HEK293 (cell line): Measurements from ENCODE around the gene PDE4A.

Experiments
- BCL11A ChIP-seq: fragments of 450-650 bp; formaldehyde crosslinking; IDR thresholded peaks from 2 replicates; pipeline ENCODE4 v1.5.1; 2016; ENCODE audit warnings: low read depth, missing biosample characterization, missing genetic modification characterization
- BCL11B ChIP-seq: fragments of 450-650 bp; formaldehyde crosslinking; IDR thresholded peaks from 2 replicates; pipeline ENCODE4 v1.5.1; 2016; ENCODE audit warnings: low read depth, missing biosample characterization, missing genetic modification characterization
- GLI2 ChIP-seq: fragments of 450-650 bp; formaldehyde crosslinking; IDR thresholded peaks from 2 replicates; pipeline ENCODE4; 2017; ENCODE audit warnings: missing biosample characterization, missing genetic modification characterization, low read depth, borderline replicate concordance
- HOXC10 ChIP-seq: sonication (generic); formaldehyde crosslinking; IDR thresholded peaks from 2 replicates; pipeline ENCODE4 v1.8.1; 2023; ENCODE audit warnings: mild to moderate bottlenecking, missing genetic modification reagents
- IKZF3 ChIP-seq: fragments of 450-650 bp; IDR thresholded peaks from 2 replicates; pipeline ENCODE4 v1.5.0; 2018; ENCODE audit warnings: missing biosample characterization, mild to moderate bottlenecking, missing genetic modification characterization, moderate library complexity
- KLF16 ChIP-seq: fragments of 450-650 bp; formaldehyde crosslinking; IDR thresholded peaks from 2 replicates; pipeline ENCODE4 v1.5.1; 2017; ENCODE audit warnings: missing biosample characterization, missing genetic modification characterization
- KLF17 ChIP-seq: fragments of 450-650 bp; formaldehyde crosslinking; IDR thresholded peaks from 2 replicates; pipeline ENCODE4 v1.5.1; 2016; ENCODE audit warnings: missing biosample characterization, missing genetic modification characterization
- MZF1 ChIP-seq: fragments of 450-650 bp; formaldehyde crosslinking; IDR thresholded peaks from 2 replicates; pipeline ENCODE4 v1.5.1; 2017; ENCODE audit warnings: missing biosample characterization, missing genetic modification characterization, borderline replicate concordance
- PBX3 ChIP-seq: sonication (generic); formaldehyde crosslinking; IDR thresholded peaks from 2 replicates; pipeline ENCODE4 v1.8.1; 2022; ENCODE audit warnings: mild to moderate bottlenecking, moderate library complexity, missing genetic modification reagents
- RBAK ChIP-seq: fragments of 450-650 bp; formaldehyde crosslinking; IDR thresholded peaks from 2 replicates; pipeline ENCODE4 v1.5.1; 2016; ENCODE audit warnings: missing biosample characterization, missing genetic modification characterization
- SP3 ChIP-seq: fragments of 450-650 bp; formaldehyde crosslinking; IDR thresholded peaks from 2 replicates; pipeline ENCODE4 v1.5.1; 2016; ENCODE audit warnings: missing biosample characterization, missing genetic modification characterization
- YY2 ChIP-seq: fragments of 450-650 bp; formaldehyde crosslinking; IDR thresholded peaks from 2 replicates; pipeline ENCODE4 v1.5.1; 2016; ENCODE audit warnings: missing biosample characterization, missing genetic modification characterization
- ZBTB20 ChIP-seq: fragments of 450-650 bp; formaldehyde crosslinking; IDR thresholded peaks from 2 replicates; pipeline ENCODE4 v1.5.1; 2016; ENCODE audit warnings: missing biosample characterization, missing genetic modification characterization
- ZBTB26 ChIP-seq: fragments of 450-650 bp; formaldehyde crosslinking; optimal IDR thresholded peaks from 2 replicates; pipeline ENCODE3; 2016; ENCODE audit warnings: missing biosample characterization, mild to moderate bottlenecking, missing genetic modification characterization
- ZBTB44 ChIP-seq: fragments of 450-650 bp; IDR thresholded peaks from 2 replicates; pipeline ENCODE4 v1.5.1; 2018; ENCODE audit warnings: missing biosample characterization, mild to moderate bottlenecking, missing genetic modification characterization
- ZFHX2 ChIP-seq: fragments of 450-650 bp; formaldehyde crosslinking; conservative IDR thresholded peaks from 2 replicates; pipeline ENCODE4 v1.5.1; 2016; ENCODE audit warnings: missing biosample characterization, missing genetic modification characterization
- ZNF114 ChIP-seq: fragments of 450-650 bp; formaldehyde crosslinking; IDR thresholded peaks from 2 replicates; pipeline ENCODE4 v1.5.0; 2017; ENCODE audit warnings: missing biosample characterization, missing genetic modification characterization
- ZNF138 ChIP-seq: fragments of 450-650 bp; formaldehyde crosslinking; IDR thresholded peaks from 2 replicates; pipeline ENCODE4 v1.5.1; 2016; ENCODE audit warnings: missing biosample characterization, missing genetic modification characterization, borderline replicate concordance
- ZNF184 ChIP-seq: fragments of 450-650 bp; IDR thresholded peaks from 2 replicates; pipeline ENCODE4 v1.5.1; 2018; ENCODE audit warnings: missing biosample characterization, mild to moderate bottlenecking, missing genetic modification characterization
- ZNF221 ChIP-seq: fragments of 450-650 bp; formaldehyde crosslinking; IDR thresholded peaks from 2 replicates; pipeline ENCODE4 v1.5.1; 2017; ENCODE audit warnings: missing biosample characterization, missing genetic modification characterization, borderline replicate concordance
- ZNF24 ChIP-seq: fragments of 450-650 bp; formaldehyde crosslinking; IDR thresholded peaks from 2 replicates; pipeline ENCODE4 v1.5.1; 2016; ENCODE audit warnings: missing biosample characterization, missing genetic modification characterization
- ZNF248 ChIP-seq: fragments of 450-650 bp; formaldehyde crosslinking; IDR thresholded peaks from 2 replicates; pipeline ENCODE4 v1.5.1; 2017; ENCODE audit warnings: missing biosample characterization, missing genetic modification characterization
- ZNF311 ChIP-seq: fragments of 450-650 bp; formaldehyde crosslinking; IDR thresholded peaks from 2 replicates; pipeline ENCODE4 v1.5.1; 2017; ENCODE audit warnings: missing biosample characterization, missing genetic modification characterization, borderline replicate concordance
- ZNF580 ChIP-seq: fragments of 450-650 bp; formaldehyde crosslinking; IDR thresholded peaks from 2 replicates; pipeline ENCODE4 v1.5.1; 2016; ENCODE audit warnings: missing biosample characterization, missing genetic modification characterization
- ZNF600 ChIP-seq: fragments of 450-650 bp; formaldehyde crosslinking; IDR thresholded peaks from 2 replicates; pipeline ENCODE4 v1.5.1; 2016; ENCODE audit warnings: missing biosample characterization, missing genetic modification characterization
- ZNF624 ChIP-seq: fragments of 450-650 bp; formaldehyde crosslinking; IDR thresholded peaks from 2 replicates; pipeline ENCODE4 v1.5.1; 2017; ENCODE audit warnings: missing biosample characterization, missing genetic modification characterization
- ZNF629 ChIP-seq: fragments of 450-650 bp; formaldehyde crosslinking; IDR thresholded peaks from 2 replicates; pipeline ENCODE4 v1.5.1; 2017; ENCODE audit warnings: missing biosample characterization, missing genetic modification characterization
- ZNF670 ChIP-seq: fragments of 450-650 bp; formaldehyde crosslinking; IDR thresholded peaks from 2 replicates; pipeline ENCODE4 v1.5.1; 2016; ENCODE audit warnings: missing biosample characterization, missing genetic modification characterization, low read depth
- ZNF677 ChIP-seq: fragments of 450-650 bp; IDR thresholded peaks from 2 replicates; pipeline ENCODE4 v1.5.0; 2018; ENCODE audit warnings: missing biosample characterization, mild to moderate bottlenecking, missing genetic modification characterization, moderate library complexity
- ZNF76 ChIP-seq: fragments of 450-650 bp; formaldehyde crosslinking; IDR thresholded peaks from 2 replicates; pipeline ENCODE4; 2016; ENCODE audit warnings: low read depth, missing biosample characterization, missing genetic modification characterization, borderline replicate concordance
- ZNF843 ChIP-seq: fragments of 450-650 bp; formaldehyde crosslinking; IDR thresholded peaks from 2 replicates; pipeline ENCODE4 v1.5.1; 2016; ENCODE audit warnings: missing biosample characterization, missing genetic modification characterization
- ZSCAN5A ChIP-seq: fragments of 450-650 bp; formaldehyde crosslinking; IDR thresholded peaks from 2 replicates; pipeline ENCODE4 v1.5.1; 2016; ENCODE audit warnings: missing biosample characterization, missing genetic modification characterization

The PDE4A gene

GRCh38 chr19:10424011-10424637, 3.8 kb downstream of the PDE4A start (continued):
- TF ChIP-seq ZBTB20 (tag by site-specific recombination), result no peak
- TF ChIP-seq GLI2 (tag by site-specific recombination), result no peak
- TF ChIP-seq BCL11B (tag by site-specific recombination), result no peak
- TF ChIP-seq IKZF3, result peak; percentile 100
- no peak for TF ChIP-seq ZNF114
- no peak for TF ChIP-seq ZNF248 (tag by site-specific recombination)
- TF ChIP-seq SP3 (tag by site-specific recombination), result 0 out of 2 replicates have a peak, but pooled peaks have one; percentile 10
- TF ChIP-seq ZNF600, result peak; percentile 68
- TF ChIP-seq HOXC10 (CRISPR knock-in tag), result no peak
- TF ChIP-seq ZNF311 (tag by site-specific recombination), result no peak
- TF ChIP-seq ZNF670 (tag by site-specific recombination), result no peak
- TF ChIP-seq ZSCAN5A (tag by site-specific recombination), result peak; percentile 74; the same call in 1 of the 2 replicates
- TF ChIP-seq KLF17 (tag by site-specific recombination), result peak; percentile 80; the same call in 1 of the 2 replicates
- TF ChIP-seq ZNF184 (tag by site-specific recombination), result no peak
- TF ChIP-seq ZBTB44 (tag by site-specific recombination), result no peak; the same call in 1 of the 2 replicates
- peak; percentile 72; the same call in 1 of the 2 replicates for TF ChIP-seq PBX3 (CRISPR knock-in tag)
- peak; percentile 74 for TF ChIP-seq ZBTB26 (tag by site-specific recombination)
- no peak for TF ChIP-seq ZNF677 (tag by site-specific recombination)
- TF ChIP-seq ZNF221, result no peak
- TF ChIP-seq ZNF580 (tag by site-specific recombination), result no peak
- TF ChIP-seq ZNF629 (tag by site-specific recombination), result peak; percentile 72; the same call in 1 of the 2 replicates
- TF ChIP-seq ZNF843, result no peak; the same call in 1 of the 2 replicates
- TF ChIP-seq ZNF24 (tag by site-specific recombination), result 0 out of 2 replicates have a peak, but pooled peaks have one; percentile 45
- no peak for TF ChIP-seq BCL11A
- TF ChIP-seq ZNF76, result peak; percentile 18; the same call in 1 of the 2 replicates
- TF ChIP-seq MZF1 (tag by site-specific recombination), result peak; percentile 76; the same call in 1 of the 2 replicates
- TF ChIP-seq KLF16 (tag by site-specific recombination), result peak; percentile 36; the same call in 1 of the 2 replicates
- TF ChIP-seq RBAK (tag by site-specific recombination), result no peak
- no peak for TF ChIP-seq YY2 (tag by site-specific recombination)
- peak; percentile 57 for TF ChIP-seq ZFHX2 (tag by site-specific recombination)
- TF ChIP-seq ZNF624 (tag by site-specific recombination), result no peak
- 0 out of 2 replicates have a peak, but pooled peaks have one; percentile 5 for TF ChIP-seq ZNF138 (tag by site-specific recombination)
